Loucy (cell line): ENCODE measurements around the gene KYAT1.

Experiments
- H2AFZ ChIP-seq: fragments of 200-600 bp; sonication (generic); 2 replicates; pipeline ENCODE4 v1.6.0; 2016; ENCODE audit warnings: antibody characterized with exemption, mild to moderate bottlenecking, low read length, moderate library complexity
- H3F3A ChIP-seq: fragments of 200-600 bp; 2 replicates; pipeline ENCODE4 v1.6.0; 2016; ENCODE audit warnings: antibody characterized with exemption, low read depth, mild to moderate bottlenecking
- H3K27me3 ChIP-seq: fragments of 200-600 bp; sonication (generic); 2 replicates; pipeline ENCODE4 v1.6.1; 2014; ENCODE audit warnings: low read length, mild to moderate bottlenecking; ENCODE audit not compliant: insufficient read depth, poor library complexity, severe bottlenecking
- H3K36me3 ChIP-seq: fragments of 200-600 bp; sonication (generic); 2 replicates; pipeline ENCODE4 v1.6.1; 2016; ENCODE audit warnings: low read length; ENCODE audit not compliant: insufficient read depth
- H3K4me1 ChIP-seq: fragments of 200-600 bp; sonication (generic); 2 replicates; pipeline ENCODE4 v1.5.1; 2014; ENCODE audit warnings: low read length, mild to moderate bottlenecking; ENCODE audit not compliant: insufficient read depth, poor library complexity, severe bottlenecking
- H3K4me2 ChIP-seq: fragments of 200-600 bp; sonication (generic); 2 replicates; pipeline ENCODE4 v1.6.0; 2014; ENCODE audit warnings: antibody characterized with exemption, low read length, low read depth, mild to moderate bottlenecking; ENCODE audit not compliant: poor library complexity, severe bottlenecking
- H3K4me3 ChIP-seq: fragments of 200-600 bp; sonication (generic); 2 replicates; pipeline ENCODE4 v1.5.1; 2014; ENCODE audit warnings: low read length, mild to moderate bottlenecking, mixed read lengths; ENCODE audit not compliant: poor library complexity, severe bottlenecking
- H3K79me2 ChIP-seq: fragments of 200-600 bp; sonication (generic); 2 replicates; pipeline ENCODE4 v1.6.1; 2014; ENCODE audit warnings: low read length; ENCODE audit not compliant: insufficient read depth
- H3K9ac ChIP-seq: fragments of 200-600 bp; sonication (generic); 2 replicates; pipeline ENCODE4 v1.6.0; 2014; ENCODE audit warnings: mild to moderate bottlenecking, low read depth, low read length, moderate library complexity; ENCODE audit not compliant: poor library complexity, severe bottlenecking
- H3K9me2 ChIP-seq: fragments of 200-600 bp; sonication (generic); replicated peaks from 2 replicates; pipeline ENCODE4 v1.6.1; 2016; ENCODE audit warnings: low read depth, low read length, mixed read lengths
- H3K9me3 ChIP-seq: fragments of 200-600 bp; sonication (generic); 2 replicates; pipeline ENCODE4 v1.6.1; 2014; ENCODE audit warnings: mild to moderate bottlenecking, antibody characterized with exemption, low read length, low read depth; ENCODE audit not compliant: insufficient read depth
- H4K20me1 ChIP-seq: fragments of 200-600 bp; sonication (generic); 2 replicates; pipeline ENCODE4 v1.6.0; 2014; ENCODE audit warnings: antibody characterized with exemption, low read length, mild to moderate bottlenecking; ENCODE audit not compliant: insufficient read depth, poor library complexity, severe bottlenecking
- CTCF ChIP-seq: fragments of 200-600 bp; sonication (generic); conservative IDR thresholded peaks from 2 replicates; pipeline ENCODE4 v1.5.1; 2014; ENCODE audit warnings: mild to moderate bottlenecking, antibody characterized with exemption, low read length
- EZH2phosphoT487 ChIP-seq: fragments of 200-600 bp; IDR thresholded peaks from 2 replicates; pipeline ENCODE4 v1.6.1; 2018; ENCODE audit warnings: antibody characterized with exemption, mild to moderate bottlenecking, moderate library complexity, borderline replicate concordance

Gene KYAT1

GRCh38 chr9:128822407-128823042 lies 59.2 kb downstream of the KYAT1 start:
- Histone ChIP-seq H3K9me2 (no peaks in the 10 kb centered on the region), H3F3A (no peaks in the 10 kb centered on the region), H3K4me2 (no peak overlapping the region), H4K20me1 (no peaks in the 10 kb centered on the region), H3K4me1 (no peaks in the 10 kb centered on the region), H3K9me3 (no peaks in the 10 kb centered on the region), H3K27me3 (no peaks in the 10 kb centered on the region), H3K79me2 (no peaks in the 10 kb centered on the region), H3K9ac (no peak overlapping the region), H2AFZ (no peak overlapping the region), H3K36me3 (peaks cover 15% of the 10 kb centered on the region; the same call in 1 of the 2 replicates), H3K4me3 (no peak overlapping the region)
- TF ChIP-seq CTCF (no peak), EZH2phosphoT487 (no peak)

DNA sequence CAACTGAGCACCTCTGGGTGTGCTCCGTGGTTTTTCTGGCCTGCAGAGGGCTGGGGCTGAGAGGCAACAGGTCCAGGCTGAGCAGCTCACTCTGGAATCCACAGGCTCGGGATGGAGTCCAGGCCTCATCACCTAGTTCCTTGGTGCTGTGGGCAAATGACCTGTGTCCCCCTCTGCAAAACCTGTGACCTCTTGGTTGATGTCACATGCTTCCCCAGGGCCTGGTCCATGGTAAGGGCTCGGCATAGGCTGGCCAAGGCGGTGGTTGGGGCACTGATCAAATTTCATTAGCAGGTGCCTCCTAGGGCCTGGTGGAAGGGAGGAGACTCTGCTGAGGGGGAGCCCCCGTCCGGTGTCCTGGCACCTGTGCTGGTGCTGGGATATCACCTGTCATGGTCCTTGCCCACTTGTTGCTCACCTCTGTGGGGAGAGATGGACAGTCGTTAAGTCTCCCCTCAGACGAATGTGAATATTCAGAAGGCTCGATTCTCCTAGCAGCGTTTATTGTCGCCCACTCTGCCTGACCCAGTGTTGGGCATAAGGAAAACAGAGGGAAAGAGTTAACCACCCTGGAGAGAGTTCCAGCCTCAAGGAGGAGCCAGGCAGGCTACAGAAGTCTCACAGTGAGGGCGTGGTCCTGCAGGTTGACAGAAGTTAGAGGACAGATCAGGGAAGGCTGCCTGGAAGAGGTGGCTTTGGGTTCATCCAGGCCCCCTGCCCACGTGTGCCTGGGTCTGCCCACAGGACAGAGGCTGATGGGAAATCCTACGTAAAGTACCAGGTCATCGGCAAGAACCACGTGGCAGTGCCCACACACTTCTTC lies 60.0 kb downstream of the KYAT1 start:
- Histone ChIP-seq H3K27me3 (no peaks in the 10 kb centered on the region), H3K9me2 (no peaks in the 10 kb centered on the region), H2AFZ (no peak overlapping the region), H3K79me2 (no peaks in the 10 kb centered on the region), H3K4me1 (no peaks in the 10 kb centered on the region), H3K36me3 (peaks cover 15% of the 10 kb centered on the region; the same call in 1 of the 2 replicates), H3K4me3 (no peak overlapping the region), H4K20me1 (no peaks in the 10 kb centered on the region), H3F3A (no peaks in the 10 kb centered on the region), H3K4me2 (no peak overlapping the region), H3K9ac (no peak overlapping the region), H3K9me3 (no peaks in the 10 kb centered on the region)
- TF ChIP-seq EZH2phosphoT487 (no peak), CTCF (no peak)

DNA sequence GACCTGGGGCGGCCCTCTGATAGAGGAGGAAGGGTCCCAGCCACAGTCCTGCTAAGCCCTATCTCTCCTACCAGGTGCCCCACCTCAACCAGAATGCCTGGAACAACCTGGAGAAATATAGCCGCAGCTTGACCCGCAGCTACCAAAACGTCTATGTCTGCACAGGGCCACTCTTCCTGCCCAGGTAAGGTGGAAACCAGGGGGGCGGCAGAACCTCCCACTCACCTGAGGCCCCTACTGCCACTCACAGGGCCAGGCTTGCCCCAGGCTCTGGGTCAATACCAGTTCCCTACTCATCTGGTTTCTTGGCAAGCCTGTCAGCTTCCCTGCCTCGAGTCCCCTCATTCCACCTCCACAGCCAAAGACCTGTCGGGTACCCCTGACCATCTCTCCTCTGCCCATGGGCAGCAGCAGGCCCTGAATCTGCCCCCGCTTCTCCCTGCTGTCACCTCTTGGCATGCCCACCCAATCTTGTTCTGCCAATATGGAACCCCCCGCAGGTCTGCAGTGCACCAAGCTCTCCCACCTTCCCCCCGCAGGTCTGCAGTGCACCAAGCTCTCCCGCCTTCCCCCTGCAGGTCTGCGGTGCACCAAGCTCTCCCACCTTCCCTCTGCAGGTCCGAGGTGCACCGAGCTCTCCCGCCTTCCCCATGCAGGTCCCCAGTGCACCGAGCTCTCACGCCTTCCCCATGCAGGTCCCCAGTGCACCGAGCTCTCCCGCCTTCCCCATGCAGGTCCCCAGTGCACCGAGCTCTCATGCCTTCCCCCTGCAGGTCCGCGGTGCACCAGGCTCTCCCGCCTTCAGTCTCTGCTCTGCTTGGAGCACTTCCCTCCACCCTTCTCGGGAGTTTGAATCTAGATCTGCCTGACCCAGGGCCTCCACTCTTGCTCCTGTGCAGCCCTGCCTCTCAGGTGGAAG lies 60.8 kb downstream of the KYAT1 start:
- Histone ChIP-seq H3F3A (no peaks in the 10 kb centered on the region), H3K4me2 (no peak overlapping the region), H3K9me3 (no peaks in the 10 kb centered on the region), H3K27me3 (no peaks in the 10 kb centered on the region), H2AFZ (no peak overlapping the region), H3K36me3 (peaks cover 13% of the 10 kb centered on the region; the same call in 1 of the 2 replicates), H3K4me3 (no peak overlapping the region), H3K79me2 (no peaks in the 10 kb centered on the region), H3K4me1 (no peaks in the 10 kb centered on the region), H3K9ac (no peak overlapping the region), H4K20me1 (no peaks in the 10 kb centered on the region), H3K9me2 (no peaks in the 10 kb centered on the region)
- no peak for TF ChIP-seq EZH2phosphoT487
- no peak for TF ChIP-seq CTCF
